Osteocyte (in vitro differentiated cells): ENCODE results near the gene SLC17A4. TPM values are rescaled to one million over a fixed set of nuclear protein-coding genes. Genes with fewer than 3 reads are reported as not detected.
A peak's percentile ranks its signal among the peaks of the same experiment; 100 is the strongest.

Experiments
- DNase-seq: peaks from one replicate; pipeline ENCODE4 v3.0.0; 2021; ENCODE audit warnings: mixed read lengths; ENCODE audit not compliant: unreplicated experiment; ENCODE audit errors: extremely low spot score
- H3K27ac Mint-ChIP-seq: one replicate; pipeline ENCODE4 v1.8.0; 2021; ENCODE audit warnings: mild to moderate bottlenecking, mixed read lengths; ENCODE audit not compliant: unreplicated experiment
- H3K27me3 Mint-ChIP-seq: one replicate; pipeline ENCODE4 v1.8.0; 2021; ENCODE audit warnings: mixed read lengths; ENCODE audit not compliant: unreplicated experiment
- H3K36me3 Mint-ChIP-seq: one replicate; pipeline ENCODE4 v1.8.0; 2021; ENCODE audit warnings: mixed read lengths; ENCODE audit not compliant: unreplicated experiment
- H3K4me1 Mint-ChIP-seq: one replicate; pipeline ENCODE4 v1.8.0; 2021; ENCODE audit warnings: mixed read lengths; ENCODE audit not compliant: unreplicated experiment
- H3K4me3 Mint-ChIP-seq: one replicate; pipeline ENCODE4 v1.8.0; 2021; ENCODE audit warnings: mild to moderate bottlenecking, moderate library complexity, mixed read lengths; ENCODE audit not compliant: unreplicated experiment
- H3K9me3 Mint-ChIP-seq: one replicate; pipeline ENCODE4 v1.8.0; 2021; ENCODE audit warnings: mixed read lengths; ENCODE audit not compliant: unreplicated experiment
- total RNA-seq: library from RNA; stranded (reverse); gene quantifications from 2 replicates; pipeline ENCODE4 v1.2.1, GENCODE V29; 2021
- TF ChIP-seq, protein P1 (sequence below): fragments of 200-600 bp; sonication (generic); IDR thresholded peaks from 2 replicates; pipeline ENCODE4 v1.5.0; 2021; ENCODE audit warnings: antibody characterized with exemption, mild to moderate bottlenecking, moderate library complexity

Gene SLC17A4
- total RNA-seq, 1 donor from 2014 or later, result not detected

DNA sequence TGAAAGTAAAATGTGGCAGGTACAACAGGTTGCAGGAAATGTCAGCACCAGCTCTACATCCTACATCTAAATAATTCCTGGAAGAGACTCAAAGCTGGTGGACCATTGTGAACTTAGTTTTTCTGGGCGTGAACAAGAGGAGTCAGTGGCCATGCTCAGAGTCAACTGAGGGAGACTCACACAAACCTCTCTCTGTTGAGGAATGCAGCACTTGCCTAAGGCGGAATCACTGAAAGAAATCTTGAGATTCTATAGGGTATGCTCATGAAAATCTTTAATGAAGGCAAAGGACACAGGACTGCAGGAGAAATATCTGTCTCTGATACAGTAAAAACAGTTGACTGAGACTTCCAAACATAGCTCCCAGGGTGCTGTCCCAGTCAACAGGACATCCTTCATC is 22.5 kb downstream of the SLC17A4 start:
- no peaks in the 10 kb centered on the region for H3K9me3 Mint-ChIP-seq
- H3K4me3 Mint-ChIP-seq, result no peak overlapping the region
- no peaks in the 10 kb centered on the region for H3K27me3 Mint-ChIP-seq
- TF ChIP-seq, protein P1, sequence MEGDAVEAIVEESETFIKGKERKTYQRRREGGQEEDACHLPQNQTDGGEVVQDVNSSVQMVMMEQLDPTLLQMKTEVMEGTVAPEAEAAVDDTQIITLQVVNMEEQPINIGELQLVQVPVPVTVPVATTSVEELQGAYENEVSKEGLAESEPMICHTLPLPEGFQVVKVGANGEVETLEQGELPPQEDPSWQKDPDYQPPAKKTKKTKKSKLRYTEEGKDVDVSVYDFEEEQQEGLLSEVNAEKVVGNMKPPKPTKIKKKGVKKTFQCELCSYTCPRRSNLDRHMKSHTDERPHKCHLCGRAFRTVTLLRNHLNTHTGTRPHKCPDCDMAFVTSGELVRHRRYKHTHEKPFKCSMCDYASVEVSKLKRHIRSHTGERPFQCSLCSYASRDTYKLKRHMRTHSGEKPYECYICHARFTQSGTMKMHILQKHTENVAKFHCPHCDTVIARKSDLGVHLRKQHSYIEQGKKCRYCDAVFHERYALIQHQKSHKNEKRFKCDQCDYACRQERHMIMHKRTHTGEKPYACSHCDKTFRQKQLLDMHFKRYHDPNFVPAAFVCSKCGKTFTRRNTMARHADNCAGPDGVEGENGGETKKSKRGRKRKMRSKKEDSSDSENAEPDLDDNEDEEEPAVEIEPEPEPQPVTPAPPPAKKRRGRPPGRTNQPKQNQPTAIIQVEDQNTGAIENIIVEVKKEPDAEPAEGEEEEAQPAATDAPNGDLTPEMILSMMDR, result no peak
- DNase-seq, result no peak
- H3K36me3 Mint-ChIP-seq, result no peaks in the 10 kb centered on the region
- H3K4me1 Mint-ChIP-seq, result peaks cover 7% of the 10 kb centered on the region
- no peak overlapping the region for H3K27ac Mint-ChIP-seq

DNA sequence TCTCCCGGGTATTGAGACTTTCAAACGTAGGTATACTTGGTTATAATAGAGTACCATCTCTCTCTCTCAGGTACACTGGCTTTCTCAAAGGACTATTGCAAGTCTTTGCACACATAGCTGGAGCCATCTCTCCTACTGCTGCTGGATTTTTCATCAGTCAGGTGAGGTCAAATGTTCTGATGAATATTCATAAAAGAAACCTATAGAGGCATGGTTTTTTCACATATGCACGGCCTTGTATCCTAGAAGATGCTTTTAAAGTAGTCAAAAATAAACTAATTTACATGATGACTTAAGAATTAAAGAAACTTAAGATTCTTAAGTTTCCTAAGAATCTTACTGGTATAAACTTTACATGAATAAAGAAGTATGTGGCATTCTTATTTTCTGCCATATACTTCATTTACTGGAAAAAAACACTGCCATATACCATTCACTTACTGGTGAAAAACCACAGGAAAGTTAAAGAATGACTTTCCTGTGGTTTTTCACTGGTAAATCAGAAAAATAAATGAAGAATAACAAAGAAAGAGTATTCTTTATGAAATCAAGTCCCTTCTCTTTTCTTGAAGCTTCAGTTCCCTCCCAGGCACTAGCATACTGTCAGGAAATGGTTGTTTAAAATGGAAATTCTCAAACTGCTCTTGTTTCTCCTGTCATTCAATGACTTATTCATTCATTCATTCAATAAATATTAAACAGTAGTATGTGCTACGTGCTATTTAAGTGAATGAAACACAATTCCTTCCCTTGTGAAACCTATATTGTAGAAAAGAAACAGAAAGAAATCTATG is 23.5 kb downstream of the SLC17A4 start:
- no peak for DNase-seq
- TF ChIP-seq, protein P1, result no peak
- H3K4me3 Mint-ChIP-seq, result no peak overlapping the region
- no peaks in the 10 kb centered on the region for H3K9me3 Mint-ChIP-seq
- no peaks in the 10 kb centered on the region for H3K36me3 Mint-ChIP-seq
- H3K27ac Mint-ChIP-seq, result no peak overlapping the region
- H3K4me1 Mint-ChIP-seq, result peaks cover 7% of the 10 kb centered on the region
- no peaks in the 10 kb centered on the region for H3K27me3 Mint-ChIP-seq

- Mint-ChIP-seq H3K27ac (no peak overlapping the region), H3K9me3 (no peaks in the 10 kb centered on the region), H3K36me3 (no peaks in the 10 kb centered on the region), H3K4me3 (no peak overlapping the region), H3K4me1 (peaks cover 7% of the 10 kb centered on the region), H3K27me3 (peaks cover 2% of the 10 kb centered on the region)
- TF ChIP-seq, protein P1, result no peak
- no peak for DNase-seq
These were observed 26.6 kb downstream of the SLC17A4 start for GRCh38 chr6:25781134-25781533.

DNA sequence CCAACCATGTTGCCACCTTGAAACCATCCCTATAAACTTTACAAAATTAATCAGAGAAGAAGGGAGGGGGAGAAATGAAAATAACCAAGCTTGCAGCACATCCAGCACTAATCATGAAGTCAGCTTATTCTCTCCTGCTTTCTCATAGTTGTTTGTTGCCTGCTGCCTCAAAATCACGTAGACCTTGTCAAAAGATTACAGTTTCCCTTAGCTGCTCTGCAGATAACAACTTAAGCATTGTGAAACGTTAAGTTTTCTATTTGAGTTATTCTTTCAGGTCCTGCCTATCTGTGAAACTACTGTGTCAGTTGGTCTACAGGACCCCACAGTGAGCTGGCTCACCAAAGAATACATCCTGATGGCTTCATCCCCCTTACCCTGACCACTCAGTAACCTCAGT is 32.9 kb downstream of the SLC17A4 start:
- DNase-seq, result no peak
- Mint-ChIP-seq H3K9me3 (no peaks in the 10 kb centered on the region), H3K4me1 (no peaks in the 10 kb centered on the region), H3K4me3 (no peak overlapping the region), H3K27me3 (peaks cover 2% of the 10 kb centered on the region), H3K36me3 (no peaks in the 10 kb centered on the region), H3K27ac (no peak overlapping the region)
- TF ChIP-seq, protein P1, result no peak

DNA sequence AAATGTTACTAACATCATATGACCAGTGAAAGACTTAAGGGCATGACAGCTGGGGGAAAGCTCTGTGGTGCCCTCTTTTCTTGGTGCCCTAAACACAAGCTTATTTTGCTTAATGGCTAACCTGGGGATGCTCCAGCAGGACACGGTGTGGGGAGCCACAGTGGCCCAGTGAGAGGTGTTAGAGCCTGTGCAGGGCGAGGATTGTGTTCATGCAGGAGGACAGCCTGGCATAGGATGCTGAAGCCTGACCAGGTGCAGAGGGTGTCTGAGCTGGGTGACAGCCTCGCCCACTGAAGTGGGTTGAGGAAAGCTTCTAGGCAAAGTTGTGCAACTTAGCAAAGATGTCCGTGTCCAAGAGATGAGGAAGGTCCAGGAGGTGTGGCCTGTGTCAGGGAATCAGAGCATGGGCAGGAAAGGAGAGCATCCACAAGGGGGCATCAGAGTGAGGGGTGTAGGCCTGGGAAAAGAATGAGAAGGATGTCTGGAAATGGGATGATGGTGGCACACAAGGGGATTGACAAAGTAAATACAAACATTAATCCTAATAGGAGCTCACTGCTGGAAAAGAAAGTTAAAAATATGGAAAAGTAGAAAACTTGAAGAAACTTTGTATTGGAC is 33.9 kb downstream of the SLC17A4 start:
- Mint-ChIP-seq H3K27me3 (peaks cover 8% of the 10 kb centered on the region), H3K4me3 (no peak overlapping the region), H3K9me3 (no peaks in the 10 kb centered on the region), H3K27ac (no peak overlapping the region), H3K4me1 (no peaks in the 10 kb centered on the region), H3K36me3 (no peaks in the 10 kb centered on the region)
- DNase-seq, result no peak
- TF ChIP-seq, protein P1, result peak; percentile 35
